GM18907 (cell line): ENCODE results near the gene ZNF143.

Source experiments
- ATAC-seq: cut with Tn5 transposase; IDR thresholded peaks from one replicate; pipeline ENCODE4 v1.9.1; 2021; ENCODE audit warnings: mild to moderate bottlenecking, moderate library complexity; ENCODE audit not compliant: unreplicated experiment

Gene ZNF143

GRCh38 chr11:9573775-9574621 is 113.2 kb downstream of the ZNF143 start:
- ATAC-seq: peak; percentile 5

- ATAC-seq: no peak
These were observed 113.9 kb downstream of the ZNF143 start for GRCh38 chr11:9574622-9575259.

GRCh38 chr11:9575260-9576240 is 114.7 kb downstream of the ZNF143 start:
- ATAC-seq: no peak

- ATAC-seq: no peak
These were observed 116.0 kb downstream of the ZNF143 start for GRCh38 chr11:9576701-9577381.

- ATAC-seq: no peak
These were observed 116.7 kb downstream of the ZNF143 start for GRCh38 chr11:9577556-9577955.
